ENCODE results near the gene FOCAD. TPM values are rescaled to one million over a fixed set of nuclear protein-coding genes. Genes with fewer than 3 reads are reported as not detected.

FOCAD gene
- total and polyA plus RNA-seq, 2 donors (not counting 1 experiment from before 2014, with no cell fraction given) = 40.3 to 145 TPM

- Histone ChIP-seq H3K27ac (ENCODE audit: insufficient read depth, low read length) (no peak overlapping the region), H2AFZ (ENCODE audit: low read length) (no peak overlapping the region), H3K36me3 (ENCODE audit: control insufficient read depth, insufficient read depth, low read length) (peaks cover 7% of the 10 kb centered on the region), H3K4me2 (ENCODE audit: extremely low read depth, insufficient read depth, low read length) (no peak overlapping the region), H3K27me3 (ENCODE audit: control insufficient read depth, insufficient read depth, low read length) (no peaks in the 10 kb centered on the region), H3K9ac (ENCODE audit: insufficient read depth, low read length) (no peak overlapping the region), H3K4me3 (replicated peaks in 1 of 4; ENCODE audit: control extremely low read depth in 1 of 4, insufficient read depth in 1 of 4, low read depth in 3 of 4, low read length in 4 of 4) (no peak overlapping the region), H3K79me2 (ENCODE audit: control insufficient read depth, insufficient read depth, low read length) (no peaks in the 10 kb centered on the region), H3K9me3 (ENCODE audit: control insufficient read depth, insufficient read depth, low read depth, low read length) (no peaks in the 10 kb centered on the region), H4K20me1 (ENCODE audit: control insufficient read depth, extremely low read depth, insufficient read depth, low read length) (no peaks in the 10 kb centered on the region), H3K4me1 (ENCODE audit: control insufficient read depth, extremely low read depth, insufficient read depth, low read length) (no peaks in the 10 kb centered on the region)
- no peak for DNase-seq (ENCODE audit: low read depth in 2 of 2)
- TF ChIP-seq EZH2 (IDR thresholded peaks at IDR 0.05; ENCODE audit: low read length, missing control alignments) (no peak), CTCF (conservative IDR thresholded peaks at IDR 0.05 in 1 of 2, IDR thresholded peaks at IDR 0.05 in 1 of 2; ENCODE audit: low read depth in 1 of 2, low read length in 2 of 2) (no peak)
Observed at GRCh38 chr9:21001581-21001980, 317.5 kb downstream of the FOCAD start.

- no peak for DNase-seq (ENCODE audit: low read depth in 2 of 2)
- H3K9ac ChIP-seq (ENCODE audit: insufficient read depth, low read length) = no peak overlapping the region
- no peaks in the 10 kb centered on the region for H3K79me2 ChIP-seq (ENCODE audit: control insufficient read depth, insufficient read depth, low read length)
- H3K27me3 ChIP-seq (ENCODE audit: control insufficient read depth, insufficient read depth, low read length) = no peaks in the 10 kb centered on the region
- peaks cover 7% of the 10 kb centered on the region for H3K36me3 ChIP-seq (ENCODE audit: control insufficient read depth, insufficient read depth, low read length)
- no peak overlapping the region for H3K4me2 ChIP-seq (ENCODE audit: extremely low read depth, insufficient read depth, low read length)
- TF ChIP-seq EZH2 (IDR thresholded peaks at IDR 0.05; ENCODE audit: low read length, missing control alignments) (no peak), CTCF (conservative IDR thresholded peaks at IDR 0.05 in 1 of 2, IDR thresholded peaks at IDR 0.05 in 1 of 2; ENCODE audit: low read depth in 1 of 2, low read length in 2 of 2) (no peak)
- H3K4me1 ChIP-seq (ENCODE audit: control insufficient read depth, extremely low read depth, insufficient read depth, low read length) = no peaks in the 10 kb centered on the region
- no peak overlapping the region for H3K4me3 ChIP-seq (replicated peaks in 1 of 4; ENCODE audit: control extremely low read depth in 1 of 4, insufficient read depth in 1 of 4, low read depth in 3 of 4, low read length in 4 of 4)
- H2AFZ ChIP-seq (ENCODE audit: low read length) = no peak overlapping the region
- no peaks in the 10 kb centered on the region for H3K9me3 ChIP-seq (ENCODE audit: control insufficient read depth, insufficient read depth, low read depth, low read length)
- no peaks in the 10 kb centered on the region for H4K20me1 ChIP-seq (ENCODE audit: control insufficient read depth, extremely low read depth, insufficient read depth, low read length)
- no peak overlapping the region for H3K27ac ChIP-seq (ENCODE audit: insufficient read depth, low read length)
Observed at GRCh38 chr9:21002040-21002439, 318.0 kb downstream of the FOCAD start.

- Histone ChIP-seq H3K4me2 (ENCODE audit: extremely low read depth, insufficient read depth, low read length) (no peak overlapping the region), H3K79me2 (ENCODE audit: control insufficient read depth, insufficient read depth, low read length) (no peaks in the 10 kb centered on the region), H4K20me1 (ENCODE audit: control insufficient read depth, extremely low read depth, insufficient read depth, low read length) (no peaks in the 10 kb centered on the region), H3K4me1 (ENCODE audit: control insufficient read depth, extremely low read depth, insufficient read depth, low read length) (no peaks in the 10 kb centered on the region), H3K36me3 (ENCODE audit: control insufficient read depth, insufficient read depth, low read length) (no peaks in the 10 kb centered on the region), H3K9ac (ENCODE audit: insufficient read depth, low read length) (no peak overlapping the region), H3K27me3 (ENCODE audit: control insufficient read depth, insufficient read depth, low read length) (no peaks in the 10 kb centered on the region), H3K27ac (ENCODE audit: insufficient read depth, low read length) (no peak overlapping the region), H3K4me3 (replicated peaks in 1 of 4; ENCODE audit: control extremely low read depth in 1 of 4, insufficient read depth in 1 of 4, low read depth in 3 of 4, low read length in 4 of 4) (no peak overlapping the region), H2AFZ (ENCODE audit: low read length) (no peak overlapping the region), H3K9me3 (ENCODE audit: control insufficient read depth, insufficient read depth, low read depth, low read length) (no peaks in the 10 kb centered on the region)
- DNase-seq (ENCODE audit: low read depth in 2 of 2) = peak in 1 of 2 donors; percentile 10
- no peak for TF ChIP-seq EZH2 (IDR thresholded peaks at IDR 0.05; ENCODE audit: low read length, missing control alignments)
- no peak for TF ChIP-seq CTCF (conservative IDR thresholded peaks at IDR 0.05 in 1 of 2, IDR thresholded peaks at IDR 0.05 in 1 of 2; ENCODE audit: low read depth in 1 of 2, low read length in 2 of 2)
Observed at GRCh38 chr9:21015129-21015815, 331.2 kb downstream of the FOCAD start.

All from fibroblast of lung (primary cell).